ENCODE results near the gene DLX1.

GRCh38 chr2:172098287-172098649, 13.0 kb downstream of the DLX1 start:
- no peak for TF ChIP-seq CTCF (IDR thresholded peaks at IDR 0.05)
- no peak for TF ChIP-seq POLR2A (IDR thresholded peaks at IDR 0.05)

Measured in testis (tissue), 2 donors.